DMS79 treated with DMSO at 0.1 percent for 48 hours (cell line): ENCODE data around the gene GSG1.
"Not testable (repeated sequence)": the region's sequence is repeated elsewhere in the genome, so short reads cannot be mapped to it uniquely, and the experiment has no call there.

Source experiments
- DNase-seq: peaks from one replicate; lab custom pipeline; 2025; lab: John Stamatoyannopoulos, UW

GSG1 gene

GRCh38 chr12:13060581-13060980 lies 42.9 kb downstream of the GSG1 start:
- DNase-seq = no peak

- DNase-seq = not testable (repeated sequence)
These were observed 49.9 kb downstream of the GSG1 start for GRCh38 chr12:13053617-13054016.

- no peak for DNase-seq
These were observed 51.0 kb downstream of the GSG1 start for GRCh38 chr12:13052421-13052820.

- no peak for DNase-seq
These were observed 53.7 kb downstream of the GSG1 start for GRCh38 chr12:13049816-13050215.

GRCh38 chr12:13046964-13047363 lies 56.5 kb downstream of the GSG1 start:
- no peak for DNase-seq

- no peak for DNase-seq
These were observed 57.7 kb downstream of the GSG1 start for GRCh38 chr12:13045816-13046215.

GRCh38 chr12:13044906-13045299 lies 58.6 kb downstream of the GSG1 start:
- DNase-seq = no peak

- DNase-seq = peak; percentile 50
These were observed 59.2 kb downstream of the GSG1 start, which contains the start of gene FAM234B for GRCh38 chr12:13044002-13044905. FAM234B (plus strand) TSS chr12:13044381; CDS start chr12:13044404, 23 bp downstream.

- no peak for DNase-seq
These were observed 60.7 kb downstream of the GSG1 start for GRCh38 chr12:13042666-13043230.

- no peak for DNase-seq
These were observed 62.2 kb downstream of the GSG1 start for GRCh38 chr12:13041224-13041623.

GRCh38 chr12:13039328-13039956 lies 64.0 kb downstream of the GSG1 start:
- peak; percentile 51 for DNase-seq

- no peak for DNase-seq
These were observed 64.8 kb downstream of the GSG1 start for GRCh38 chr12:13038491-13039161.

- no peak for DNase-seq
These were observed 66.6 kb downstream of the GSG1 start for GRCh38 chr12:13036881-13037280.

GRCh38 chr12:13035335-13035734 lies 68.1 kb downstream of the GSG1 start:
- not testable (repeated sequence) for DNase-seq
